Panc1 (cell line): Measurements from ENCODE around the gene FAM131B. TPM values are rescaled to one million over a fixed set of nuclear protein-coding genes. Genes with fewer than 3 reads are reported as not detected.

Experiments used
- ATAC-seq: fragments of 200-7000 bp; cut with Tn5 transposase; 2 replicates; pipeline ENCODE4 v1.9.1; 2020; ENCODE audit warnings: mild to moderate bottlenecking, moderate library complexity
- BruUV-seq: library from RNA; stranded (reverse); fragments of 400-500 nt; replicated peaks from 2 replicates; lab custom pipeline; 2021; lab: Mats Ljungman, UMichigan
- CTCF ChIA-PET: fragments of 300-600 bp; sonication (Branson Sonifier 250); formaldehyde crosslinking; loops from one replicate; lab custom pipeline; 2022; ENCODE audit warnings: antibody characterized with exemption; lab: Charles Lee
- POLR2A ChIA-PET: fragments of 300-600 bp; sonication (Branson Sonifier 250); formaldehyde crosslinking; loops from one replicate; lab custom pipeline; 2022; ENCODE audit warnings: antibody characterized with exemption; lab: Charles Lee
- DNase-seq: peaks from one replicate; pipeline ENCODE4 v3.0.0-alpha.2; 2010; ENCODE audit warnings: low read depth, low spot score
- H3K27ac ChIP-seq: 2 replicates; pipeline ENCODE4 v1.5.1; 2011; ENCODE audit warnings: mild to moderate bottlenecking, low read length, inconsistent platforms
- H3K27me3 ChIP-seq: fragments of 200-500 bp; sonication (Bioruptor generic); 2 replicates; pipeline ENCODE4 v1.6.0; 2014; ENCODE audit warnings: low read length, inconsistent platforms; ENCODE audit not compliant: control insufficient read depth, insufficient read depth
- H3K36me3 ChIP-seq: fragments of 200-500 bp; sonication (Bioruptor generic); 2 replicates; pipeline ENCODE4 v1.5.1; 2014; ENCODE audit warnings: inconsistent platforms, mild to moderate bottlenecking, low read length, moderate library complexity; ENCODE audit not compliant: control insufficient read depth, insufficient read depth
- H3K4me1 ChIP-seq: 2 replicates; pipeline ENCODE4 v1.5.1; 2011; ENCODE audit warnings: inconsistent platforms, mild to moderate bottlenecking, low read length, moderate library complexity; ENCODE audit not compliant: control insufficient read depth, insufficient read depth
- H3K4me3 ChIP-seq, 2 experiments: 2 replicates each; pipeline ENCODE4 v1.5.1; 2011 to 2012; ENCODE audit warnings: low read depth in 2 of 2, low read length in 2 of 2, mild to moderate bottlenecking in 2 of 2, inconsistent platforms in 1 of 2, moderate library complexity in 1 of 2
- H3K9me3 ChIP-seq: fragments of 200-500 bp; sonication (Bioruptor generic); 2 replicates; pipeline ENCODE4 v1.5.1; 2014; ENCODE audit warnings: low read depth, mild to moderate bottlenecking, inconsistent platforms, low read length, moderate library complexity; ENCODE audit not compliant: control insufficient read depth, insufficient read depth
- POLR2AphosphoS5 ChIP-seq: IDR thresholded peaks from 2 replicates; pipeline ENCODE4 v1.6.1; 2012; ENCODE audit warnings: mild to moderate bottlenecking, low read depth, low read length, moderate library complexity
- SIN3A ChIP-seq: IDR thresholded peaks from 2 replicates; pipeline ENCODE4 v1.6.1; 2012; ENCODE audit warnings: low read depth, mild to moderate bottlenecking, low read length, moderate library complexity, borderline replicate concordance; ENCODE audit not compliant: insufficient read depth
- TCF7L2 ChIP-seq: IDR thresholded peaks from 2 replicates; pipeline ENCODE4 v1.6.1; 2011; ENCODE audit warnings: mild to moderate bottlenecking, low read depth, low read length, inconsistent platforms
- in situ Hi-C: cut with HindIII; loops from 2 replicates; pipeline ENCODE4 v1.10.0; 2016; ENCODE audit warnings: low sequenced_read_pairs, low pct_unique_long_range_greater_than_20kb
- intact Hi-C: fragments of 100-400 bp; cut with micrococcal nuclease; formaldehyde crosslinking; loops from one replicate; pipeline ENCODE4 v1.10.0; 2022; ENCODE audit not compliant: unreplicated experiment
- total RNA-seq: library from RNA; stranded (reverse); gene quantifications from one replicate; pipeline ENCODE4 v1.2.1, GENCODE V29; 2021; ENCODE audit not compliant: unreplicated experiment
- TF ChIP-seq, protein P1 (sequence below): fragments of 450-650 bp; IDR thresholded peaks from 2 replicates; pipeline ENCODE4 v1.5.1; 2017; ENCODE audit warnings: mild to moderate bottlenecking
- TF ChIP-seq, protein P2 (sequence below), 2 experiments: IDR thresholded peaks; 2 replicates each; pipeline ENCODE4 v1.6.1; 2011 to 2012; ENCODE audit warnings: low read depth in 2 of 2, control low read depth in 1 of 2, low read length in 1 of 2, mild to moderate bottlenecking in 1 of 2, moderate library complexity in 1 of 2; ENCODE audit not compliant: insufficient read depth in 1 of 2

Gene FAM131B
- total RNA-seq, 1 experiment from 2014 or later = 1.5 TPM

DNA sequence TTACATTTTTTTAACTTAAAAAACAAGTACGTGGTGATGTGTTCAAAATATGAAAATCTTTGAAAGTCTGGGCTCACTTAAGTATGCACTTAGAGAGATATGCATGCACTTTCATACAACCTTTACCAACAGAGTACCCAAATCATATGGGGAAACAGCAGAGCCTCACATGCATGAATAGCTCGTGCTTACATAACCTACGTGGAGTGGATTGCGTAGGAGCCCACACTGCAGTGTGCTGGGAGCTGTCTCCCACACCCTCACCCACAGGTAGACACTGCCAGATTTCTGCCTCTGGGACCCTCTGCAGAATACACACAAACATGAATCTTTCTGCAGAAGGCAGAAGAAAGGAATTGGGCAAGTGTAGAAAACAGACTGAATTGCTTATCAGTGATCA lies 46.0 kb downstream of the FAM131B start:
- DNase-seq (no peak), ATAC-seq (no peak)
- no TSS peak for BruUV-seq
- ChIA-PET CTCF (no interaction called here), POLR2A (no interaction called here)
- Histone ChIP-seq H3K9me3 (no peaks in the 10 kb centered on the region), H3K27ac (no peak overlapping the region), H3K36me3 (no peaks in the 10 kb centered on the region), H3K27me3 (no peaks in the 10 kb centered on the region), H3K4me1 (no peaks in the 10 kb centered on the region), H3K4me3 (no peak overlapping the region)
- in situ Hi-C loops = no loop called here
- TF ChIP-seq POLR2AphosphoS5 = no peak
- TF ChIP-seq, protein P1, sequence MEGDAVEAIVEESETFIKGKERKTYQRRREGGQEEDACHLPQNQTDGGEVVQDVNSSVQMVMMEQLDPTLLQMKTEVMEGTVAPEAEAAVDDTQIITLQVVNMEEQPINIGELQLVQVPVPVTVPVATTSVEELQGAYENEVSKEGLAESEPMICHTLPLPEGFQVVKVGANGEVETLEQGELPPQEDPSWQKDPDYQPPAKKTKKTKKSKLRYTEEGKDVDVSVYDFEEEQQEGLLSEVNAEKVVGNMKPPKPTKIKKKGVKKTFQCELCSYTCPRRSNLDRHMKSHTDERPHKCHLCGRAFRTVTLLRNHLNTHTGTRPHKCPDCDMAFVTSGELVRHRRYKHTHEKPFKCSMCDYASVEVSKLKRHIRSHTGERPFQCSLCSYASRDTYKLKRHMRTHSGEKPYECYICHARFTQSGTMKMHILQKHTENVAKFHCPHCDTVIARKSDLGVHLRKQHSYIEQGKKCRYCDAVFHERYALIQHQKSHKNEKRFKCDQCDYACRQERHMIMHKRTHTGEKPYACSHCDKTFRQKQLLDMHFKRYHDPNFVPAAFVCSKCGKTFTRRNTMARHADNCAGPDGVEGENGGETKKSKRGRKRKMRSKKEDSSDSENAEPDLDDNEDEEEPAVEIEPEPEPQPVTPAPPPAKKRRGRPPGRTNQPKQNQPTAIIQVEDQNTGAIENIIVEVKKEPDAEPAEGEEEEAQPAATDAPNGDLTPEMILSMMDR = no peak
- TF ChIP-seq, protein P2, sequence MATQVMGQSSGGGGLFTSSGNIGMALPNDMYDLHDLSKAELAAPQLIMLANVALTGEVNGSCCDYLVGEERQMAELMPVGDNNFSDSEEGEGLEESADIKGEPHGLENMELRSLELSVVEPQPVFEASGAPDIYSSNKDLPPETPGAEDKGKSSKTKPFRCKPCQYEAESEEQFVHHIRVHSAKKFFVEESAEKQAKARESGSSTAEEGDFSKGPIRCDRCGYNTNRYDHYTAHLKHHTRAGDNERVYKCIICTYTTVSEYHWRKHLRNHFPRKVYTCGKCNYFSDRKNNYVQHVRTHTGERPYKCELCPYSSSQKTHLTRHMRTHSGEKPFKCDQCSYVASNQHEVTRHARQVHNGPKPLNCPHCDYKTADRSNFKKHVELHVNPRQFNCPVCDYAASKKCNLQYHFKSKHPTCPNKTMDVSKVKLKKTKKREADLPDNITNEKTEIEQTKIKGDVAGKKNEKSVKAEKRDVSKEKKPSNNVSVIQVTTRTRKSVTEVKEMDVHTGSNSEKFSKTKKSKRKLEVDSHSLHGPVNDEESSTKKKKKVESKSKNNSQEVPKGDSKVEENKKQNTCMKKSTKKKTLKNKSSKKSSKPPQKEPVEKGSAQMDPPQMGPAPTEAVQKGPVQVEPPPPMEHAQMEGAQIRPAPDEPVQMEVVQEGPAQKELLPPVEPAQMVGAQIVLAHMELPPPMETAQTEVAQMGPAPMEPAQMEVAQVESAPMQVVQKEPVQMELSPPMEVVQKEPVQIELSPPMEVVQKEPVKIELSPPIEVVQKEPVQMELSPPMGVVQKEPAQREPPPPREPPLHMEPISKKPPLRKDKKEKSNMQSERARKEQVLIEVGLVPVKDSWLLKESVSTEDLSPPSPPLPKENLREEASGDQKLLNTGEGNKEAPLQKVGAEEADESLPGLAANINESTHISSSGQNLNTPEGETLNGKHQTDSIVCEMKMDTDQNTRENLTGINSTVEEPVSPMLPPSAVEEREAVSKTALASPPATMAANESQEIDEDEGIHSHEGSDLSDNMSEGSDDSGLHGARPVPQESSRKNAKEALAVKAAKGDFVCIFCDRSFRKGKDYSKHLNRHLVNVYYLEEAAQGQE (IDR thresholded peaks at IDR 0.05; ENCODE audit: insufficient read depth in 1 of 2, low read depth in 2 of 2, low read length in 1 of 2) = no peak
- no peak for TF ChIP-seq TCF7L2
- intact Hi-C loops = no loop called here

DNA sequence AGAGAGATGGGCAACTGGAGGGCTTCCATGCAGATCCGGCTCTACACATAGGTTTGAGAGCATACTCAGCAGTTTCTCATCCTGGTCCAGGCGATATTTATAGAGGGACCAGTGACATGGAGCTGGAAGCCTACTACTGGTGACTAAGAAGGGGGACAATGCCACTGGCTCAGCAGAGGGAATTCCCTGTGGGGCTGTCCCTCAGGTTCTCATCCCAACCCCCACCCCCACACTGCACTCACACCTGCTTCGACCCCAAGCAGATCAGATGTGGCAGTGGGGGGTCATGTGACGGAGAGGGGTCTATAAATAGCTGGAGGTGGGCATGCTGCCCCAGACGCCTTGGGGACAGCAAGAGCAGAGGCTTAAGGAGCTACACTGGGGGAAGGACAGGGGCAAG lies 46.7 kb downstream of the FAM131B start, which contains the start of gene CLCN1:
Gene CLCN1 (plus strand): TSS at position 336 of the 400 bp plus-strand sequence. CDS start 102 bp downstream, outside the sequence.
- ATAC-seq = no peak
- intact Hi-C loops (no loop called here), in situ Hi-C loops (no loop called here)
- TF ChIP-seq TCF7L2 (no peak), POLR2AphosphoS5 (no peak), SIN3A (no peak)
- TF ChIP-seq, protein P1 = no peak
- TF ChIP-seq, protein P2 (IDR thresholded peaks at IDR 0.05; ENCODE audit: insufficient read depth in 1 of 2, low read depth in 2 of 2, low read length in 1 of 2) = no peak
- Histone ChIP-seq H3K27me3 (no peaks in the 10 kb centered on the region), H3K9me3 (no peaks in the 10 kb centered on the region), H3K4me3 (no peak within 1 kb of the TSS), H3K27ac (no peak within 1 kb of the TSS), H3K4me1 (no peaks in the 10 kb centered on the region), H3K36me3 (no peaks in the 10 kb centered on the region)
- ChIA-PET CTCF (no interaction called here), POLR2A (no interaction called here)
- no TSS peak for BruUV-seq
- no peak for DNase-seq
